Measurements from ENCODE around the gene MFSD11. TPM values are rescaled to one million over a fixed set of nuclear protein-coding genes. Genes with fewer than 3 reads are reported as not detected.

Gene MFSD11
- 24.2 and 27.7 TPM in 2 replicates for total RNA-seq

GRCh38 chr17:76737676-76738467 is at the start of gene MFSD11:
Gene MFSD11 (plus strand): TSS chr17:76738119. CDS start chr17:76738353, 234 bp downstream.

DNA sequence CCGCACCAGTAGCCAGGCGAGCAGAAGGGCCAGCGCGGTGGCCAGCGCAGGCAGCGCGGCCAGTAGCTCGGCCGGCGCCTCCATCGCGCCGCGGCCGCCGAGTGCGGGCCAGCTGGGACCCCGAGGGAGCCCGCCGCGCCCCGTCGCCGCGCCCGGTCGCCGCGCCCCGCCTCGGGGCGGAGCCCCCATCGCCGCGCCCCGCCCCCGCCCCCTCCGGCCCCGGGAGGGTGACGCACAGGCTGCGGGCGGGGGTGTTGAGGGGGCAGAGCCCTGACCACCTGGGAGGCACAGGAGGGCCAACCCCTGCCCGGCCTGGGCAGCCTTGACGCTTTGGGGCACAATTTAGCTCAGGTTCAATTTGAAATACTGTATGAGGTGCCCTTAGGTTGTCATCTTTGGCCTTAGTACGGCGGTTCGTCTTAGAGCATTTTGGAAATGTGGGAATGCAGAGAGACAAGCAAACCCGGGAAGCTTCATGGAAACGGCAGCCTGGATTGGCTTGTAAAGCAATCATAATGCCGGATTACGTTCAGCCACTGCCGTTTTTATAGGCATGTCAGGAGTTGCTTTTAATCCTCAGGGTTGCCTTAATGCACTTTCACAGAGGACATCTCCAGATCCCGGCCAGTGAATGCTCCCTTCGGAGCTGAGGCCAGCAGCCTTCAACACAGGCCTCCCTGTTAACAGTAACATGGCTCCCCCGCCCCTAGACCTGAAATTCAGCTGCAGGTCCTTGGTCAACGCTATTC is 26.9 kb upstream of the MFSD11 start, which contains the start of gene MXRA7:
Gene MXRA7 (minus strand): TSS at position 103 of the 749 bp plus-strand sequence. CDS start 19 bp downstream, at position 84.

DNA sequence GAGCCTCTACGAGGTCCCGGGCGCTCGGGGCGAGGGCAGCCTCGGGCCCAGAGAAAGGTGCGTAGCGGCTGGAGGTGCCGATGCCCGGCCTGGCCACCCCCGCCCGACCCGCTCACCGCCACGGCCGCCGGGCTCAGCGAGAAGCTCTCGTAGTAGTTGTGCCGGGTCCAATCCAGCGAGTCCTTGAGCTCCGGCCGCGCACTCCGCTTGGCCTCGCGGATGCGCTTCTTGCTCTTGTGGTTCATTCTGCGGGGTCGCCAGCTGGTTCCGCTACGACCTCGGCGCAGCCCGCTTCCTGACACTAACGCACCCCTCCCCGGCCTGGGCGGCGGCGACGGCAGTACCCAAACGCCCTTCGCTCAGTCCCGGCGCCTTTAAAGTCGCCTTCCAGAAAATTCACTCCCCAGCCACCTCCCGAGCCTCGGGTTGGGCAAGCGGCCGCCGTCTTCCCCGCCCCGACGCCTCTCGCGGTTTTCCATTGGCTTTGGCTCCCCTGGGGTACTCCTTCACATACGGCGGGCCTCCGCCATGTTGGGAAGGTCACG is 11.6 kb upstream of the MFSD11 start, which contains the start of gene JMJD6:
Gene JMJD6 (minus strand): TSS at position 376 of the 545 bp plus-strand sequence. CDS start 131 bp downstream, at position 245.

DNA sequence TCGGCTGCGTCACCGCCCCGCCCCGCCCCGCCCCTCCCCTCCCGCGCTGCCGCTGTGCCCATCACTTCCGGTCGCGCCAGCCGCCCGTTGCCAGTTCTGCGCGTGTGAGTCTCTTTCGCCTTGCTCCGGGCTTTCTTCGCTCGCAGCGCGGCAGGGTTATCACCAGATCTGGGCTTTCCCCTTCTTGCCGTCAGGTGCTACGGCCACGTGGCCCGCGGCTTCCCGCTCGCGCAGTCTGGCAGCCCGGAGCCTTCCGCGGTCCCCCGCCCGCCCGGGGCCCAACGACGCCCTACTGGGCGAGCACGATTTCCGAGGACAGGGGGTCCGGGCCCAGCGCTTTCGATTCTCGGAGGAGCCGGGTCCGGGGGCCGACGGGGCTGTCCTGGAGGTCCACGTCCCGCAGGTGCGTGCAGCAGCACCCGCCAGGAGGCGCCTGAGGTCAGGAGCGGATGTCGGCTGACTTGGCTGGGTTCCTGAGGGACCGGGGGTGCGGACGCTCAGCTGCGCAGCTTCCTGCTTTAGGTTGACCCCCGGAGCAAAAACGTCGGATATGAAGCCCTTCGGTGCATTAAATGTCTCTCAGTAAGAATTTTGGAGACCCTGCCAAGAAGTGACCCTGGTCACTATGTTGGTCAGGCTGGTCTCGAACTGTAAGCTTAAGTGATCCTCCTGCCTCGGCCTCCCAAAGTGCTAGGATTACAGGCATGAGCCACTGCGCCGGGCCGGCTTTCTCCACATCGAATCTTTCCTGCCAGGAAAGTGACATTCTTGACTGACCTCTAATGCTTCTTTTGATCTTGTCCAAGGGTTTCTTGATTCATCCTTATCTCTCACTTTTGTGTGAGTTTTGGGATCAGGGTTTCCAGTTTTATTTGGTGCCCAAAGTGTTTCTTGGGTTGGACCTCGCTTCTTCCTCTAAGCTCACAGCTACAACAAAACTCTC is 10.9 kb upstream of the MFSD11 start, which contains the start of gene METTL23:
Gene METTL23 (plus strand): TSS at position 64 of the 943 bp plus-strand sequence. CDS start 2,872 bp downstream, outside the sequence.

GRCh38 chr17:76737082-76737675 is 740 bp upstream of the MFSD11 start, which contains the start of gene SRSF2:
Gene SRSF2 (minus strand): TSS chr17:76737331. CDS start chr17:76737160, 171 bp downstream.

Other genes with a start within 250 kb of the MFSD11 start
- 4.9 and 5.4 TPM in 2 replicates for gene RHBDF2, start 236.7 kb upstream of the MFSD11 start, total RNA-seq
- 9.5 and 18.1 TPM in 2 replicates for gene CYGB, start 200.4 kb upstream of the MFSD11 start, total RNA-seq
- gene PRCD, start 198.1 kb upstream of the MFSD11 start, total RNA-seq, result 2.4 and 5.2 TPM in 2 replicates
- gene ST6GALNAC2, start 152.3 kb upstream of the MFSD11 start, total RNA-seq, result 0.89 and 1.4 TPM in 2 replicates
- not detected in 2 replicates for gene ST6GALNAC1, start 94.4 kb upstream of the MFSD11 start, total RNA-seq
- gene MXRA7, start 27.2 kb upstream of the MFSD11 start, total RNA-seq, result 137 and 200 TPM in 2 replicates
- 21.5 and 22.6 TPM in 2 replicates for gene JMJD6, start 11.5 kb upstream of the MFSD11 start, total RNA-seq
- gene METTL23, start 11.3 kb upstream of the MFSD11 start, total RNA-seq, result 22.0 and 23.4 TPM in 2 replicates
- 108 and 187 TPM in 2 replicates for gene SRSF2, start 788 bp upstream of the MFSD11 start, total RNA-seq
- 0.22 and 0.25 TPM in 2 replicates for gene MGAT5B, start 130.3 kb downstream of the MFSD11 start, total RNA-seq

All from uterine smooth muscle cell (primary cell).